Measurements from ENCODE around the gene CSNK2A1. TPM values are rescaled to one million over a fixed set of nuclear protein-coding genes. Genes with fewer than 3 reads are reported as not detected.

The CSNK2A1 gene
- total RNA-seq, 2 donors from 2014 or later: 40.5 to 52.7 TPM

GRCh38 chr20:544153-544725 lies 649 bp upstream of the CSNK2A1 start:
- intact Hi-C loops (cut with DNase I): no loop called here
- no peak for DNase-seq
- 57 to 64% methylated on average over 6 of the region's 6 CpGs for WGBS, 2 donors

DNA sequence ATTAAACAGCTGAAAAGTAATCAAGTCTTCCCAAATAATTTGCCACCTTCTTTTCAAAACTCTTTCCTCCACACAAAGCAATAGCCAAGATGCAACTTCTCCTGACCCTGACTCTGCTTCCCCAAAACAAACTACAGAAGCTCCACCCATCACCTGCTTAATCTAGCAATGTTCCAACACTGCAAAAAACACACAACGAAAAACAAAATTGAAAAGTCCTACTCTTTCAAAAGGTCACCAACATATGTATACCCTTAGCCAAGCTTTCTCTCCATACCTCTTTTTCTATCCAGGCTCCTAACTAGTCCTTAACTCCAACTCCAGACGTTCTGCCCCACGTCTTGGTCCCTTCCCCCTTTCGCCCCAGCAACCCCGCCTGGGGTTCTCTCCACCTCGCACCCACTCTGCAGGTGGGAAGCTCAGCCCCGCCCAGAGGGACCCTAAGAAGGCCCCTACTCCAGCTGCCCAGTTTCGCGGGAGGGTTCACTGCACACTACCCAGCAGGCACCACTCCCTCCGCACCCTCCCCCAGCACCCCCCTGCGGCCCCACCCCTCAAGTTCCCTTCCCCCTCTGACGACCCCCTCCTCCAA lies 717 bp downstream of the CSNK2A1 start:
- intact Hi-C loops (cut with DNase I): no loop called here
- no peaks in the 10 kb centered on the region for H3K9me3 ChIP-seq
- DNase-seq: peak; percentile 24 to 26 (median 24)
- no peak for TF ChIP-seq POLR2A (IDR thresholded peaks at IDR 0.05)
- TF ChIP-seq, protein P1, sequence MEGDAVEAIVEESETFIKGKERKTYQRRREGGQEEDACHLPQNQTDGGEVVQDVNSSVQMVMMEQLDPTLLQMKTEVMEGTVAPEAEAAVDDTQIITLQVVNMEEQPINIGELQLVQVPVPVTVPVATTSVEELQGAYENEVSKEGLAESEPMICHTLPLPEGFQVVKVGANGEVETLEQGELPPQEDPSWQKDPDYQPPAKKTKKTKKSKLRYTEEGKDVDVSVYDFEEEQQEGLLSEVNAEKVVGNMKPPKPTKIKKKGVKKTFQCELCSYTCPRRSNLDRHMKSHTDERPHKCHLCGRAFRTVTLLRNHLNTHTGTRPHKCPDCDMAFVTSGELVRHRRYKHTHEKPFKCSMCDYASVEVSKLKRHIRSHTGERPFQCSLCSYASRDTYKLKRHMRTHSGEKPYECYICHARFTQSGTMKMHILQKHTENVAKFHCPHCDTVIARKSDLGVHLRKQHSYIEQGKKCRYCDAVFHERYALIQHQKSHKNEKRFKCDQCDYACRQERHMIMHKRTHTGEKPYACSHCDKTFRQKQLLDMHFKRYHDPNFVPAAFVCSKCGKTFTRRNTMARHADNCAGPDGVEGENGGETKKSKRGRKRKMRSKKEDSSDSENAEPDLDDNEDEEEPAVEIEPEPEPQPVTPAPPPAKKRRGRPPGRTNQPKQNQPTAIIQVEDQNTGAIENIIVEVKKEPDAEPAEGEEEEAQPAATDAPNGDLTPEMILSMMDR (IDR thresholded peaks at IDR 0.05): no peak
- no peak for ATAC-seq
- no peaks in the 10 kb centered on the region for H3K27me3 ChIP-seq
- H3K27ac ChIP-seq: peak overlapping the region; percentile 83 to 92 (median 88)
- peak overlapping the region; percentile 88 to 99 for H3K4me3 ChIP-seq
- H3K4me1 ChIP-seq: peaks cover 42% of the 10 kb centered on the region
- 0 to 1% methylated on average over 12 of the region's 12 CpGs for WGBS, 2 donors
- H3K36me3 ChIP-seq (replicated peaks in 1 of 2; ENCODE audit: insufficient read depth in 1 of 2, low read depth in 2 of 2): no peaks in the 10 kb centered on the region

More at GRCh38 chr20:544153-544725, 649 bp upstream of the CSNK2A1 start:
- no peaks in the 10 kb centered on the region for H3K9me3 ChIP-seq
- H3K27me3 ChIP-seq: no peaks in the 10 kb centered on the region
- peaks cover 41% of the 10 kb centered on the region for H3K4me1 ChIP-seq
- peak overlapping the region in 3 of 4 donors; percentile 83 to 92 (median 87) for H3K27ac ChIP-seq
- TF ChIP-seq POLR2A (IDR thresholded peaks at IDR 0.05): no peak
- TF ChIP-seq, protein P1 (IDR thresholded peaks at IDR 0.05): no peak
- peak overlapping the region in 1 of 2 donors; percentile 99 for H3K4me3 ChIP-seq
- ATAC-seq: no peak
- H3K36me3 ChIP-seq (replicated peaks in 1 of 2; ENCODE audit: insufficient read depth in 1 of 2, low read depth in 2 of 2): no peaks in the 10 kb centered on the region

- intact Hi-C loops (cut with DNase I): no loop called here
These were observed 3.0 kb downstream of the CSNK2A1 start for GRCh38 chr20:540391-541201.

GRCh38 chr20:539848-540247 lies 3.7 kb downstream of the CSNK2A1 start:
- Histone ChIP-seq H3K4me3 (no peak overlapping the region), H3K36me3 (replicated peaks in 1 of 2; ENCODE audit: insufficient read depth in 1 of 2, low read depth in 2 of 2) (no peaks in the 10 kb centered on the region), H3K27me3 (no peaks in the 10 kb centered on the region), H3K27ac (peak overlapping the region in 1 of 4 donors; percentile 22), H3K9me3 (no peaks in the 10 kb centered on the region), H3K4me1 (peaks cover 70% of the 10 kb centered on the region)
- ATAC-seq (no peak), DNase-seq (peak in 2 of 4 donors; percentile 22 to 27)
- WGBS, 2 donors: 39 to 42% methylated on average over 2 of the region's 2 CpGs
- TF ChIP-seq POLR2A (IDR thresholded peaks at IDR 0.05): no peak
- TF ChIP-seq, protein P1 (IDR thresholded peaks at IDR 0.05): no peak
- intact Hi-C loops (cut with DNase I): no loop called here

More at GRCh38 chr20:540391-541201, 3.0 kb downstream of the CSNK2A1 start:
- 96% methylated on average over 3 of the region's 3 CpGs for WGBS, 2 donors
- ATAC-seq (no peak), DNase-seq (no peak)
- Histone ChIP-seq H3K4me1 (peaks cover 62% of the 10 kb centered on the region), H3K36me3 (replicated peaks in 1 of 2; ENCODE audit: insufficient read depth in 1 of 2, low read depth in 2 of 2) (no peaks in the 10 kb centered on the region), H3K27me3 (no peaks in the 10 kb centered on the region), H3K4me3 (no peak overlapping the region), H3K27ac (peak overlapping the region in 1 of 4 donors; percentile 22), H3K9me3 (no peaks in the 10 kb centered on the region)
- TF ChIP-seq, protein P1 (IDR thresholded peaks at IDR 0.05): no peak
- no peak for TF ChIP-seq POLR2A (IDR thresholded peaks at IDR 0.05)

Measured in body of pancreas (tissue), 4 donors.